ENCODE results near the gene TPPP2.

The TPPP2 gene

GRCh38 chr14:21016413-21017190 is 13.4 kb upstream of the TPPP2 start:
- Histone ChIP-seq H2BK120ac (ENCODE audit: low read depth, low read length) (no peak overlapping the region), H2AK5ac (ENCODE audit: low read depth, low read length) (peak overlapping the region; percentile 59), H3K14ac (ENCODE audit: low read length) (no peak overlapping the region), H4K8ac (ENCODE audit: low read depth, low read length) (no peak overlapping the region), H2AFZ (ENCODE audit: low read length) (no peak overlapping the region), H3K27ac (replicated peaks; ENCODE audit: low read length) (no peak overlapping the region), H3K36me3 (replicated peaks in 1 of 2; ENCODE audit: control insufficient read depth in 2 of 2, insufficient read depth in 2 of 2, low read length in 2 of 2) (no peaks in the 10 kb centered on the region), H3K9me3 (replicated peaks in 1 of 2; ENCODE audit: control insufficient read depth in 2 of 2, insufficient read depth in 1 of 2, low read depth in 1 of 2, low read length in 2 of 2) (peaks cover 0 to 3% of the 10 kb centered on the region in 2 donors), H2BK12ac (ENCODE audit: low read length) (no peak overlapping the region), H3K4ac (ENCODE audit: low read length) (no peak overlapping the region), H2BK5ac (ENCODE audit: low read length) (no peak overlapping the region), H4K91ac (ENCODE audit: low read depth, low read length, poor library complexity) (no peak overlapping the region), H2BK15ac (ENCODE audit: low read length) (no peak overlapping the region), H3K9ac (ENCODE audit: low read depth, low read length, poor library complexity) (no peak overlapping the region), H3K27me3 (ENCODE audit: control insufficient read depth in 3 of 3, insufficient read depth in 3 of 3, low read depth in 1 of 3, low read length in 3 of 3) (peaks cover 0 to 27% (median 0%) of the 10 kb centered on the region in 3 experiments), H3K18ac (ENCODE audit: low read length) (no peak overlapping the region), H3K4me1 (ENCODE audit: control insufficient read depth in 2 of 2, insufficient read depth in 1 of 2, low read depth in 1 of 2, low read length in 2 of 2) (peaks cover 0 to 3% of the 10 kb centered on the region in 2 donors), H3K4me3 (ENCODE audit: low read length in 2 of 2) (no peak overlapping the region), H3K79me1 (ENCODE audit: low read depth, low read length) (no peaks in the 10 kb centered on the region), H3K4me2 (ENCODE audit: insufficient read depth, low read length, poor library complexity, severe bottlenecking) (no peak overlapping the region), H3K23ac (ENCODE audit: low read depth, low read length, poor library complexity) (no peak overlapping the region)
- no CpG with 5 or more reads among the region's 9 CpGs for WGBS, 2 donors (ENCODE audit: extremely low coverage in 2 of 2, insufficient read length in 2 of 2, insufficient replicate concordance in 1 of 2)
- DNase-seq (ENCODE audit: low spot score): no peak

- WGBS, 2 donors (ENCODE audit: extremely low coverage in 2 of 2, insufficient read length in 2 of 2, insufficient replicate concordance in 1 of 2): no CpG with 5 or more reads among the region's 28 CpGs
Observed at GRCh38 chr14:21017528-21018245, 12.3 kb upstream of the TPPP2 start.

GRCh38 chr14:21018286-21018685 is 11.7 kb upstream of the TPPP2 start:
- peaks cover 0 to 3% of the 10 kb centered on the region in 2 donors for H3K4me1 ChIP-seq (ENCODE audit: control insufficient read depth in 2 of 2, insufficient read depth in 1 of 2, low read depth in 1 of 2, low read length in 2 of 2)
- WGBS, 2 donors (ENCODE audit: extremely low coverage in 2 of 2, insufficient read length in 2 of 2, insufficient replicate concordance in 1 of 2): no CpG with 5 or more reads among the region's 7 CpGs
- H3K14ac ChIP-seq (ENCODE audit: low read length): no peak overlapping the region
- no peak overlapping the region for H3K27ac ChIP-seq (replicated peaks; ENCODE audit: low read length)
- H4K8ac ChIP-seq (ENCODE audit: low read depth, low read length): no peak overlapping the region
- H2BK15ac ChIP-seq (ENCODE audit: low read length): no peak overlapping the region
- no peak overlapping the region for H2AFZ ChIP-seq (ENCODE audit: low read length)
- H3K4me3 ChIP-seq (ENCODE audit: low read length in 2 of 2): no peak overlapping the region
- no peak overlapping the region for H3K18ac ChIP-seq (ENCODE audit: low read length)
- no peak overlapping the region for H3K4me2 ChIP-seq (ENCODE audit: insufficient read depth, low read length, poor library complexity, severe bottlenecking)
- no peak overlapping the region for H3K23ac ChIP-seq (ENCODE audit: low read depth, low read length, poor library complexity)
- H2BK12ac ChIP-seq (ENCODE audit: low read length): no peak overlapping the region
- peak overlapping the region; percentile 58 for H2BK5ac ChIP-seq (ENCODE audit: low read length)
- no peak for DNase-seq (ENCODE audit: low spot score)
- no peak overlapping the region for H3K9ac ChIP-seq (ENCODE audit: low read depth, low read length, poor library complexity)
- H3K79me1 ChIP-seq (ENCODE audit: low read depth, low read length): no peaks in the 10 kb centered on the region
- peaks cover 0 to 37% (median 12%) of the 10 kb centered on the region in 3 experiments for H3K27me3 ChIP-seq (ENCODE audit: control insufficient read depth in 3 of 3, insufficient read depth in 3 of 3, low read depth in 1 of 3, low read length in 3 of 3)
- H3K9me3 ChIP-seq (replicated peaks in 1 of 2; ENCODE audit: control insufficient read depth in 2 of 2, insufficient read depth in 1 of 2, low read depth in 1 of 2, low read length in 2 of 2): peaks cover 0 to 5% of the 10 kb centered on the region in 2 donors
- H2AK5ac ChIP-seq (ENCODE audit: low read depth, low read length): peak overlapping the region; percentile 38
- no peak overlapping the region for H4K91ac ChIP-seq (ENCODE audit: low read depth, low read length, poor library complexity)
- no peak overlapping the region for H3K4ac ChIP-seq (ENCODE audit: low read length)
- H2BK120ac ChIP-seq (ENCODE audit: low read depth, low read length): no peak overlapping the region
- no peaks in the 10 kb centered on the region for H3K36me3 ChIP-seq (replicated peaks in 1 of 2; ENCODE audit: control insufficient read depth in 2 of 2, insufficient read depth in 2 of 2, low read length in 2 of 2)

More at GRCh38 chr14:21017528-21018245, 12.3 kb upstream of the TPPP2 start:
- Histone ChIP-seq H3K23ac (ENCODE audit: low read depth, low read length, poor library complexity) (peak overlapping the region; percentile 20), H3K27me3 (ENCODE audit: control insufficient read depth in 3 of 3, insufficient read depth in 3 of 3, low read depth in 1 of 3, low read length in 3 of 3) (peaks cover 0 to 31% (median 6%) of the 10 kb centered on the region in 3 experiments), H3K4ac (ENCODE audit: low read length) (no peak overlapping the region), H2BK120ac (ENCODE audit: low read depth, low read length) (no peak overlapping the region), H3K4me1 (ENCODE audit: control insufficient read depth in 2 of 2, insufficient read depth in 1 of 2, low read depth in 1 of 2, low read length in 2 of 2) (peaks cover 0 to 3% of the 10 kb centered on the region in 2 donors), H2BK12ac (ENCODE audit: low read length) (peak overlapping the region; percentile 42), H2BK5ac (ENCODE audit: low read length) (peak overlapping the region; percentile 58), H3K4me3 (ENCODE audit: low read length in 2 of 2) (no peak overlapping the region), H3K79me1 (ENCODE audit: low read depth, low read length) (no peaks in the 10 kb centered on the region), H3K4me2 (ENCODE audit: insufficient read depth, low read length, poor library complexity, severe bottlenecking) (no peak overlapping the region), H3K36me3 (replicated peaks in 1 of 2; ENCODE audit: control insufficient read depth in 2 of 2, insufficient read depth in 2 of 2, low read length in 2 of 2) (no peaks in the 10 kb centered on the region), H2BK15ac (ENCODE audit: low read length) (no peak overlapping the region), H3K14ac (ENCODE audit: low read length) (peak overlapping the region; percentile 26), H2AK5ac (ENCODE audit: low read depth, low read length) (peak overlapping the region; percentile 65), H4K91ac (ENCODE audit: low read depth, low read length, poor library complexity) (no peak overlapping the region), H3K27ac (replicated peaks; ENCODE audit: low read length) (no peak overlapping the region), H4K8ac (ENCODE audit: low read depth, low read length) (no peak overlapping the region), H3K9ac (ENCODE audit: low read depth, low read length, poor library complexity) (no peak overlapping the region), H2AFZ (ENCODE audit: low read length) (no peak overlapping the region), H3K9me3 (replicated peaks in 1 of 2; ENCODE audit: control insufficient read depth in 2 of 2, insufficient read depth in 1 of 2, low read depth in 1 of 2, low read length in 2 of 2) (peaks cover 0 to 3% of the 10 kb centered on the region in 2 donors), H3K18ac (ENCODE audit: low read length) (no peak overlapping the region)
- DNase-seq (ENCODE audit: low spot score): no peak

- Histone ChIP-seq H4K8ac (ENCODE audit: low read depth, low read length) (no peak overlapping the region), H3K4me3 (ENCODE audit: low read length in 2 of 2) (no peak overlapping the region), H2BK5ac (ENCODE audit: low read length) (no peak overlapping the region), H3K14ac (ENCODE audit: low read length) (no peak overlapping the region), H3K4me1 (ENCODE audit: control insufficient read depth in 2 of 2, insufficient read depth in 1 of 2, low read depth in 1 of 2, low read length in 2 of 2) (peaks cover 0 to 3% of the 10 kb centered on the region in 2 donors), H3K27me3 (ENCODE audit: control insufficient read depth in 3 of 3, insufficient read depth in 3 of 3, low read depth in 1 of 3, low read length in 3 of 3) (peaks cover 2 to 42% (median 17%) of the 10 kb centered on the region in 3 experiments), H3K79me1 (ENCODE audit: low read depth, low read length) (no peaks in the 10 kb centered on the region), H2BK120ac (ENCODE audit: low read depth, low read length) (no peak overlapping the region), H3K9ac (ENCODE audit: low read depth, low read length, poor library complexity) (no peak overlapping the region), H4K91ac (ENCODE audit: low read depth, low read length, poor library complexity) (no peak overlapping the region), H3K23ac (ENCODE audit: low read depth, low read length, poor library complexity) (no peak overlapping the region), H2BK15ac (ENCODE audit: low read length) (peak overlapping the region; percentile 24), H3K36me3 (replicated peaks in 1 of 2; ENCODE audit: control insufficient read depth in 2 of 2, insufficient read depth in 2 of 2, low read length in 2 of 2) (no peaks in the 10 kb centered on the region), H3K4me2 (ENCODE audit: insufficient read depth, low read length, poor library complexity, severe bottlenecking) (no peak overlapping the region), H2BK12ac (ENCODE audit: low read length) (no peak overlapping the region), H3K18ac (ENCODE audit: low read length) (no peak overlapping the region), H3K27ac (replicated peaks; ENCODE audit: low read length) (no peak overlapping the region), H3K4ac (ENCODE audit: low read length) (no peak overlapping the region), H2AFZ (ENCODE audit: low read length) (no peak overlapping the region), H2AK5ac (ENCODE audit: low read depth, low read length) (peak overlapping the region; percentile 38), H3K9me3 (replicated peaks in 1 of 2; ENCODE audit: control insufficient read depth in 2 of 2, insufficient read depth in 1 of 2, low read depth in 1 of 2, low read length in 2 of 2) (peaks cover 0 to 9% of the 10 kb centered on the region in 2 donors)
- no CpG with 5 or more reads among the region's 3 CpGs for WGBS, 2 donors (ENCODE audit: extremely low coverage in 2 of 2, insufficient read length in 2 of 2, insufficient replicate concordance in 1 of 2)
- no peak for DNase-seq (ENCODE audit: low spot score)
Observed at GRCh38 chr14:21018781-21019180, 11.2 kb upstream of the TPPP2 start.

Measured in neuronal stem cell (in vitro differentiated cells).